Measurements from ENCODE around the gene DCC. TPM values are rescaled to one million over a fixed set of nuclear protein-coding genes. Genes with fewer than 3 reads are reported as not detected.
"Not testable (repeated sequence)": the region's sequence is repeated elsewhere in the genome, so short reads cannot be mapped to it uniquely, and the experiment has no call there.

The DCC gene
- total RNA-seq, 2 donors from 2014 or later: not detected

- peaks cover 31% of the 10 kb centered on the region for H3K27me3 Mint-ChIP-seq
- H3K27ac Mint-ChIP-seq: no peak overlapping the region
- H3K9me3 Mint-ChIP-seq: peaks cover 5% of the 10 kb centered on the region
- no peaks in the 10 kb centered on the region for H3K4me1 Mint-ChIP-seq
- H3K36me3 Mint-ChIP-seq (ENCODE audit: low read depth): no peaks in the 10 kb centered on the region
- H3K4me3 Mint-ChIP-seq: no peak overlapping the region
- no peak for ATAC-seq (replicated peaks)
These were observed 1.1 kb downstream of the DCC start for GRCh38 chr18:52341103-52341432.

GRCh38 chr18:52341608-52342381 is 1.8 kb downstream of the DCC start:
- no peak for ATAC-seq (replicated peaks)
- no peak overlapping the region for H3K4me3 Mint-ChIP-seq
- H3K4me1 Mint-ChIP-seq: no peaks in the 10 kb centered on the region
- peaks cover 4% of the 10 kb centered on the region for H3K9me3 Mint-ChIP-seq
- no peak overlapping the region for H3K27ac Mint-ChIP-seq
- H3K27me3 Mint-ChIP-seq: peaks cover 31% of the 10 kb centered on the region
- no peaks in the 10 kb centered on the region for H3K36me3 Mint-ChIP-seq (ENCODE audit: low read depth)

GRCh38 chr18:52342456-52342855 is 2.5 kb downstream of the DCC start:
- no peak for ATAC-seq (replicated peaks)
- H3K36me3 Mint-ChIP-seq (ENCODE audit: low read depth): no peaks in the 10 kb centered on the region
- H3K27ac Mint-ChIP-seq: no peak overlapping the region
- no peaks in the 10 kb centered on the region for H3K4me1 Mint-ChIP-seq
- no peaks in the 10 kb centered on the region for H3K9me3 Mint-ChIP-seq
- peaks cover 31% of the 10 kb centered on the region for H3K27me3 Mint-ChIP-seq
- H3K4me3 Mint-ChIP-seq: no peak overlapping the region

DNA sequence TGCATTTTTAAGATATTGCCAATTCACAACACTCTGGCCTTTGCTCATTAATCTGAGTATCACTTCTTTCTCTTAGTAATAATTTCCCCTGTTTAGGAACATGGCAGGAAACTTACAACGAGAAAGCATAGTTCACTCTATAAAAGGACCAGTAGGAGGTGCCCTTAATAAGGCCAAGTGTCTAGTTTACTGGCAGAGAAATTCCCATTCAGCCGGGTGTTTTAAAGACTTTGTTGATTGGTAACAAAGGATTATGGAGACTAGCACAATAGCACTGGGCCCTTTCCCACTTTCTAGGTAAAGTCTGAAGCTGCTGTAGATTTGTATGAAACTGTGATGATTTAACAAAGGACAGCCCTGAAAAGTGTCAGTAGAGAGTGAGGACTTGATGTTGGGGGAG is 3.1 kb downstream of the DCC start:
- H3K4me1 Mint-ChIP-seq: no peaks in the 10 kb centered on the region
- no peaks in the 10 kb centered on the region for H3K9me3 Mint-ChIP-seq
- no peak for ATAC-seq (replicated peaks)
- H3K36me3 Mint-ChIP-seq (ENCODE audit: low read depth): no peaks in the 10 kb centered on the region
- no peak overlapping the region for H3K4me3 Mint-ChIP-seq
- H3K27me3 Mint-ChIP-seq: peaks cover 31% of the 10 kb centered on the region
- no peak overlapping the region for H3K27ac Mint-ChIP-seq

- Mint-ChIP-seq H3K4me3 (no peak overlapping the region), H3K4me1 (no peaks in the 10 kb centered on the region), H3K27me3 (peaks cover 31% of the 10 kb centered on the region), H3K36me3 (ENCODE audit: low read depth) (no peaks in the 10 kb centered on the region), H3K27ac (no peak overlapping the region), H3K9me3 (no peaks in the 10 kb centered on the region)
- ATAC-seq (replicated peaks): no peak
These were observed 3.8 kb downstream of the DCC start for GRCh38 chr18:52343731-52344340.

DNA sequence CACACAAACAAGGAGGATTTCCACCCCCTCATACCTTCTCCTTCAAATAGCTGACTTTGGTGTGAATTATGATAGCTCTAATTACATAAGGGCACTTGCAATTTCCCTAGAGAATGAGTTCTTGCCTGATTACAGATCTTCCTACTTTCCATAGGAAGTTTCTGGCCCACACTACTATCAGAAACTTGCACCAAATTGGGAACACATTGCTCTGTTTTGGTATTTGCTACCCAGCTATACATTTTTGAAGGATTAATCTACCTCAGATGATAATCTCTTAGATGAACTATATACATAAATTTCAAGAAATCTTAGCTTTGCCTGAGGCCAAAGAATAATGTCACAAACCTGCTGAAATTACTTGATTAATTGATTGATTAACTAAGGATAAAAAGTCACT is 4.9 kb downstream of the DCC start:
- H3K4me1 Mint-ChIP-seq: no peaks in the 10 kb centered on the region
- no peak overlapping the region for H3K4me3 Mint-ChIP-seq
- peaks cover 24% of the 10 kb centered on the region for H3K27me3 Mint-ChIP-seq
- no peak for ATAC-seq (replicated peaks)
- H3K27ac Mint-ChIP-seq: no peak overlapping the region
- peaks cover 6% of the 10 kb centered on the region for H3K9me3 Mint-ChIP-seq
- H3K36me3 Mint-ChIP-seq (ENCODE audit: low read depth): no peaks in the 10 kb centered on the region

GRCh38 chr18:52345428-52345827 is 5.4 kb downstream of the DCC start:
- Mint-ChIP-seq H3K9me3 (peaks cover 8% of the 10 kb centered on the region), H3K36me3 (ENCODE audit: low read depth) (no peaks in the 10 kb centered on the region), H3K4me1 (no peaks in the 10 kb centered on the region), H3K27ac (no peak overlapping the region), H3K4me3 (no peak overlapping the region), H3K27me3 (peaks cover 19% of the 10 kb centered on the region)
- no peak for ATAC-seq (replicated peaks)

DNA sequence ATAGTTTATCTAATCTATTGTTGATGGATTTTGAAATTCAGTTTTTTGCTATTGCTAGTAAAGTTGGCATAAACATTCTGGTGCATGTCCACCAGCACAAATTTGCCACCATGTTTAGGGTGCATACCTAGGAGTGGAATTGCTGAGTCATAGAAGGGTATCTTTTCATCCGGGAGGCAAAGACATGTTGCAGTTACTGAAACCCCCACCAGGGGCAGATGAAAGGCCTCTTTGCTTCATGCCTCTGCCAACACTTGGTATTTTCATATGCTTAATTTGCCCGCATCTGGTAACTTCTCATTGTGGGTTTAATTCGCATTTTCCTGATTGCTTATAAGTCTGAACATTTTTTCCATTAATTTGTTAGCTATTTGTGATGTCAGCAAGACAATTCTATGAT is 8.2 kb downstream of the DCC start:
- H3K9me3 Mint-ChIP-seq: peaks cover 8% of the 10 kb centered on the region
- no peaks in the 10 kb centered on the region for H3K36me3 Mint-ChIP-seq (ENCODE audit: low read depth)
- no peak overlapping the region for H3K27ac Mint-ChIP-seq
- no peaks in the 10 kb centered on the region for H3K4me1 Mint-ChIP-seq
- peaks cover 3% of the 10 kb centered on the region for H3K27me3 Mint-ChIP-seq
- H3K4me3 Mint-ChIP-seq: no peak overlapping the region
- no peak for ATAC-seq (replicated peaks)

DNA sequence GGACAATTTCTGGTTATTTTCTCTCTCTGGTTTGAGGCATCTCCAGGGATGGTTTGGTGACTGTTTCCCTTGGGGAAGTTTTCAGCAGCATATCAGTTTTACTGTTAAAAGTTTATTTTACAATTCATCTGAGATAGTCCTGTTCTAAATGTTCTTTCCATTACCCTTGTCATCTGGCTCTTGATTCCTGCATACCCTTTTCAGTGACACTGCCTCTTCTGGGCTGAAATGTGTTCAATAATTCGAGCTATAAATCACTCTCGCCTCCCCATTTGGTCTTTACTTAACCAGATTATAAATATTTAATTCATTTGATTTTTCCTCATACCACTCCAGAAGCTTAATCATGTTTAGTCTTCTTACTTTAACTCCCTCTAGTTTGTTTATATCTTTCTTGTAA is 9.5 kb downstream of the DCC start:
- Mint-ChIP-seq H3K27me3 (peaks cover 3% of the 10 kb centered on the region), H3K4me1 (no peaks in the 10 kb centered on the region), H3K9me3 (peaks cover 8% of the 10 kb centered on the region), H3K27ac (no peak overlapping the region), H3K36me3 (ENCODE audit: low read depth) (no peaks in the 10 kb centered on the region), H3K4me3 (no peak overlapping the region)
- no peak for ATAC-seq (replicated peaks)

GRCh38 chr18:52352920-52353319 is 12.9 kb downstream of the DCC start:
- H3K36me3 Mint-ChIP-seq (ENCODE audit: low read depth): no peaks in the 10 kb centered on the region
- H3K4me1 Mint-ChIP-seq: no peaks in the 10 kb centered on the region
- no peak for ATAC-seq (replicated peaks)
- peaks cover 4% of the 10 kb centered on the region for H3K27me3 Mint-ChIP-seq
- no peak overlapping the region for H3K27ac Mint-ChIP-seq
- H3K4me3 Mint-ChIP-seq: no peak overlapping the region
- peaks cover 12% of the 10 kb centered on the region for H3K9me3 Mint-ChIP-seq

- ATAC-seq (replicated peaks): no peak
- no peaks in the 10 kb centered on the region for H3K4me1 Mint-ChIP-seq
- no peaks in the 10 kb centered on the region for H3K36me3 Mint-ChIP-seq (ENCODE audit: low read depth)
- H3K27me3 Mint-ChIP-seq: peaks cover 4% of the 10 kb centered on the region
- peaks cover 14% of the 10 kb centered on the region for H3K9me3 Mint-ChIP-seq
- no peak overlapping the region for H3K4me3 Mint-ChIP-seq
- H3K27ac Mint-ChIP-seq: no peak overlapping the region
These were observed 13.6 kb downstream of the DCC start for GRCh38 chr18:52353589-52353988.

DNA sequence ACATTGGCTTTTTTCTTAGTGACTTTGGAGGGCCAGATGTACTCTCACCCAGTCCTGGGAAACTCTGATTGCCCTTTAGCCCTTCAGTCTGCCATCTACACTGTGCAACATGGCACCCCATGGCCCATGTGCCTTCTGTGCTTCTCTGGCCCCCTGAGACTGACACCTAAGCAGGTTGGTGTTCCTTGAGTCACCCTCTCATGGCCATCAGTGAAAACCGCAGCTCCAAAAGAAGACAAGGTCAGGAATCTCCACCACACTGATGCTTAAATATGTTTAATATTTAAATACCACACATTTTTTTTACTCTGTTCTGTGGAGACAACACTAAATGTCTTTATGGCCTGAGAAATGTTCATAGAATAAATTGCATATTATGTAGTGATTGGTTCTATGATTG is 23.9 kb downstream of the DCC start:
- Mint-ChIP-seq H3K9me3 (peaks cover 9% of the 10 kb centered on the region), H3K27me3 (no peaks in the 10 kb centered on the region), H3K36me3 (ENCODE audit: low read depth) (no peaks in the 10 kb centered on the region), H3K27ac (no peak overlapping the region), H3K4me1 (no peaks in the 10 kb centered on the region), H3K4me3 (no peak overlapping the region)
- no peak for ATAC-seq (replicated peaks)

- H3K36me3 Mint-ChIP-seq (ENCODE audit: low read depth); H3K9me3 Mint-ChIP-seq; ATAC-seq (replicated peaks); H3K27ac Mint-ChIP-seq; H3K27me3 Mint-ChIP-seq; H3K4me3 Mint-ChIP-seq; H3K4me1 Mint-ChIP-seq: not testable (repeated sequence)
These were observed 26.9 kb downstream of the DCC start for GRCh38 chr18:52366851-52367250.

DNA sequence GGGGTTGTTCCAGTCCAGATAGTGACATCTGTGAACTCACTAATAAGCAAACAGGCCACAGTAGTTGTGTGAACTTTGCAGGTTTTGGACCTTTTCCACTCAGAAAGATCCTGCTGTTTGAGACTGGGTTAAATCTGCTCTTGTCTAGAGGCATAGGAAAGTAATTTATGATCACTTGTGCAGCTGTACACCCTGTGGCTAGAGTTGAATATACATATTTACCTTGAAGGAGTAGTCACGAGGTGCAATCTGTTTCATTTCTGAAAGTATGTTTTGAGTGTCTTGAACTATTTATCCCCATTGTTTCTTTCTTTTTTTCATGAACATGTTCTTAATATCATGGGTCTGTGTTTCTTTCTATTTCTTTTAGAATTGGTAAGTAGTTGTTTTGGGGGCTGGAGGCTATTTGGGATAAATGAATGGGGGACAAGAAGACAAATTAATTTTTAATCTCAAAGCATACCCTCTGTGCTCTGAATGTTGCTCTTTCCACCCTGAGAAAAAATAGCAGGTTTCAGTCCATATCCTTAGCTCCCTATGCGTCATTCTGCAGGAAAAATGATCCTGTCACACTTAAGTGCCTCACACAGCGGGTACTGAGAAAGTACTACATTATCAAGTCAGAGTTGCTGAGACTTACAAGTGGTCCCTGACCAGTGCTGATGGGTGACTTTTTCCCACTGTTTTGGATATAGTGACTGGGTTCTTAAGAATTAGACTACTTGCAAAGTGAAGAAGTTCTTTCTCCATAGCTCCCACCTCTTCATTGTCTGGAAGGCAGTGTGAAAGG is 28.2 kb downstream of the DCC start:
- peaks cover 9% of the 10 kb centered on the region for H3K9me3 Mint-ChIP-seq
- no peak overlapping the region for H3K27ac Mint-ChIP-seq
- no peak for ATAC-seq (replicated peaks)
- H3K27me3 Mint-ChIP-seq: no peaks in the 10 kb centered on the region
- no peaks in the 10 kb centered on the region for H3K4me1 Mint-ChIP-seq
- no peak overlapping the region for H3K4me3 Mint-ChIP-seq
- no peaks in the 10 kb centered on the region for H3K36me3 Mint-ChIP-seq (ENCODE audit: low read depth)

DNA sequence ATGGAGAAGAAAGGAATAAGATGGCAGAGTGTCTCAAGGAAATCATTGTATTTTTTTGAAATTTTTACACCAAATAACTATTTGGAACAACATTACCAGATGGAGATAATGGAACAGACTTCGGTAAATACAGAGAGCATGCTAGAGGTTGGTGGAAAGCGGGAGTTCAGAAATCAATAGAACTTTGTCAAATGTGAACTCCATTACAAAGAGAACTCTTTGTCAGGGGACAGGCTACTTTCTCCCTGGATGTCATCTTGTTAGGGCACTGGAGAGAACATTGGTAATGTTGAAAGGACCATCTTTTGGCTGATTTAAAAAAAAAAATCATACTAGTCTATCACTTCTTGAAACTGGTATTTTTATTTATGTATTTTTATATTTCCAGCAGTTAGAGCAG is 30.8 kb downstream of the DCC start:
- Mint-ChIP-seq H3K9me3 (peaks cover 9% of the 10 kb centered on the region), H3K27me3 (no peaks in the 10 kb centered on the region), H3K36me3 (ENCODE audit: low read depth) (no peaks in the 10 kb centered on the region), H3K27ac (no peak overlapping the region), H3K4me1 (no peaks in the 10 kb centered on the region), H3K4me3 (no peak overlapping the region)
- ATAC-seq (replicated peaks): no peak
